Testis (tissue), 2 donors: Measurements from ENCODE around the gene ANKLE1.

Source experiments
- POLR2A ChIP-seq: fragments of 450-650 bp; IDR thresholded peaks from one replicate; pipeline ENCODE4 v1.6.1; 2017; ENCODE audit warnings: antibody characterized with exemption, mild to moderate bottlenecking, moderate library complexity
- TF ChIP-seq, protein P1 (sequence below), 3 experiments: fragments of 450-650 bp in 2 of 3; fragments of 200-600 bp in 1 of 3; sonication (generic) in 1 of 3; IDR thresholded peaks; one replicate each; pipeline ENCODE4 v1.5.1; 2016 to 2019; ENCODE audit warnings: antibody characterized with exemption in 3 of 3, mild to moderate bottlenecking in 2 of 3, moderate library complexity in 1 of 3

DNA sequence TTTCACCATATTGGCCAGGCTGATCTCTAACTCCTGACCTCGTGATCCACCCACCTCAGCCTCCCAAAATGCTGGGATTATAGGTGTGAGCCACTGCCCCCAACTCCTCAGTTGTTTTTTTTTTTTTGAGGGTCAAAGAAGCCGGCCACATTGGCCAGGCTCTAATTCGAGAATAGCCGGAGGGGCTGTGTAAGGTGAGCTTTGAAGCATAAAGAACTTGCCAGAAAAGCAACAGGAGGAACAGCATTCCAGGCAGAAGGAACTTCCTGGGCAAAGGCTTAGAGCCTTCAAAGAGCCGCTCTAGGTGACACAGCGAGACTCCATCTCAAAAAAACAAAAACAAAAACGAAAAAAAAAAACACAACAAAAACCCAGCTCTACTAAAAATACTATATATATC is 15.7 kb upstream of the ANKLE1 start:
- TF ChIP-seq, protein P1, sequence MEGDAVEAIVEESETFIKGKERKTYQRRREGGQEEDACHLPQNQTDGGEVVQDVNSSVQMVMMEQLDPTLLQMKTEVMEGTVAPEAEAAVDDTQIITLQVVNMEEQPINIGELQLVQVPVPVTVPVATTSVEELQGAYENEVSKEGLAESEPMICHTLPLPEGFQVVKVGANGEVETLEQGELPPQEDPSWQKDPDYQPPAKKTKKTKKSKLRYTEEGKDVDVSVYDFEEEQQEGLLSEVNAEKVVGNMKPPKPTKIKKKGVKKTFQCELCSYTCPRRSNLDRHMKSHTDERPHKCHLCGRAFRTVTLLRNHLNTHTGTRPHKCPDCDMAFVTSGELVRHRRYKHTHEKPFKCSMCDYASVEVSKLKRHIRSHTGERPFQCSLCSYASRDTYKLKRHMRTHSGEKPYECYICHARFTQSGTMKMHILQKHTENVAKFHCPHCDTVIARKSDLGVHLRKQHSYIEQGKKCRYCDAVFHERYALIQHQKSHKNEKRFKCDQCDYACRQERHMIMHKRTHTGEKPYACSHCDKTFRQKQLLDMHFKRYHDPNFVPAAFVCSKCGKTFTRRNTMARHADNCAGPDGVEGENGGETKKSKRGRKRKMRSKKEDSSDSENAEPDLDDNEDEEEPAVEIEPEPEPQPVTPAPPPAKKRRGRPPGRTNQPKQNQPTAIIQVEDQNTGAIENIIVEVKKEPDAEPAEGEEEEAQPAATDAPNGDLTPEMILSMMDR (IDR thresholded peaks at IDR 0.05): no peak
- no peak for TF ChIP-seq POLR2A
